HEK293 (cell line): ENCODE measurements around the gene FGF3.

ENCODE experiments used
- AEBP2 ChIP-seq: fragments of 450-650 bp; formaldehyde crosslinking; IDR thresholded peaks from 2 replicates; pipeline ENCODE4 v1.5.1; 2016; ENCODE audit warnings: missing biosample characterization, missing genetic modification characterization, borderline replicate concordance
- ATF2 ChIP-seq: fragments of 450-650 bp; formaldehyde crosslinking; IDR thresholded peaks from 2 replicates; pipeline ENCODE4 v1.5.1; 2016; ENCODE audit warnings: missing biosample characterization, missing genetic modification characterization, low read depth
- CTCF ChIP-seq: fragments of 450-650 bp; formaldehyde crosslinking; IDR thresholded peaks from 2 replicates; pipeline ENCODE4 v1.5.1; 2016; ENCODE audit warnings: missing biosample characterization, missing genetic modification characterization
- KLF1 ChIP-seq: fragments of 450-650 bp; formaldehyde crosslinking; IDR thresholded peaks from 2 replicates; pipeline ENCODE4 v1.5.1; 2016; ENCODE audit warnings: missing biosample characterization, missing genetic modification characterization
- PRDM6 ChIP-seq: fragments of 450-650 bp; formaldehyde crosslinking; IDR thresholded peaks from 2 replicates; pipeline ENCODE4 v1.5.1; 2017; ENCODE audit warnings: missing biosample characterization, missing genetic modification characterization
- SP2 ChIP-seq: fragments of 450-650 bp; formaldehyde crosslinking; IDR thresholded peaks from 2 replicates; pipeline ENCODE4 v1.5.1; 2016; ENCODE audit warnings: missing biosample characterization, missing genetic modification characterization
- ZFP37 ChIP-seq: fragments of 450-650 bp; formaldehyde crosslinking; IDR thresholded peaks from 2 replicates; pipeline ENCODE4 v1.5.1; 2016; ENCODE audit warnings: missing biosample characterization, missing genetic modification characterization
- ZNF140 ChIP-seq: fragments of 450-650 bp; formaldehyde crosslinking; IDR thresholded peaks from 2 replicates; pipeline ENCODE4 v1.5.1; 2016; ENCODE audit warnings: missing biosample characterization, missing genetic modification characterization
- ZNF155 ChIP-seq: fragments of 450-650 bp; formaldehyde crosslinking; IDR thresholded peaks from 2 replicates; pipeline ENCODE4 v1.5.1; 2016; ENCODE audit warnings: missing biosample characterization, missing genetic modification characterization
- ZNF292 ChIP-seq: fragments of 450-650 bp; formaldehyde crosslinking; IDR thresholded peaks from 2 replicates; pipeline ENCODE4 v1.5.1; 2016; ENCODE audit warnings: low read depth, missing biosample characterization, missing genetic modification characterization, borderline replicate concordance
- ZNF670 ChIP-seq: fragments of 450-650 bp; formaldehyde crosslinking; IDR thresholded peaks from 2 replicates; pipeline ENCODE4 v1.5.1; 2016; ENCODE audit warnings: missing biosample characterization, missing genetic modification characterization, low read depth

- TF ChIP-seq ZNF670 (tag by site-specific recombination) = no peak
- TF ChIP-seq CTCF (tag by site-specific recombination) = no peak
- no peak for TF ChIP-seq ATF2 (tag by site-specific recombination)
- no peak for TF ChIP-seq ZNF292 (tag by site-specific recombination)
- no peak for TF ChIP-seq ZFP37 (tag by site-specific recombination)
- TF ChIP-seq PRDM6 (tag by site-specific recombination) = no peak
- TF ChIP-seq AEBP2 (tag by site-specific recombination) = no peak
- TF ChIP-seq ZNF155 (tag by site-specific recombination) = no peak
- no peak for TF ChIP-seq SP2 (tag by site-specific recombination)
- no peak for TF ChIP-seq KLF1 (tag by site-specific recombination)
- no peak for TF ChIP-seq ZNF140 (tag by site-specific recombination)
These were observed 43.8 kb upstream of the FGF3 start for GRCh38 chr11:69862797-69863543.
